ENCODE measurements around the gene MPC1L.
"Not testable (repeated sequence)": the region's sequence is repeated elsewhere in the genome, so short reads cannot be mapped to it uniquely, and the experiment has no call there.

The MPC1L gene

DNA sequence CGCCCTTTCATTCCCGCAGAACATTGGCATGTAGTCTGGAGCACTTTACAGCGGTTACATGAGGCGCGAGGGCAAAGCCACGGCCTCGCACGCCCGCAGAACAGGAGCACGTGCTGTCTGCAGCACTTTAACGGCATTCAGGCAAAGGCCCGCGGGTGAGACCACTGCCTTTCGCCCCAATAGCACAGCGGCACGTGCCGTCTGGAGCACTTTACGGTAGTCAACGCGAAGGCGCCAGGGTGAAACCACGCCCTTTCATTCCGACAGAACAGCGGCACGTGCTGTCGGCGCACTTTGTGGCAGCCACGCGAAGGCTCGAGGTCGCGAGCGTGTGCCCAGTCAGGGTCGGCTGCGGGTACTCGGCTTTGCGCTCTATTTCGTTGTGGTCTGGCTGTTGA, at the start of gene MPC1L:
Gene MPC1L, plus strand, starts transcription at position 290 of the 398 bp plus-strand sequence. CDS start 138 bp downstream, outside the sequence.
- FAIRE-seq, result no peak

DNA sequence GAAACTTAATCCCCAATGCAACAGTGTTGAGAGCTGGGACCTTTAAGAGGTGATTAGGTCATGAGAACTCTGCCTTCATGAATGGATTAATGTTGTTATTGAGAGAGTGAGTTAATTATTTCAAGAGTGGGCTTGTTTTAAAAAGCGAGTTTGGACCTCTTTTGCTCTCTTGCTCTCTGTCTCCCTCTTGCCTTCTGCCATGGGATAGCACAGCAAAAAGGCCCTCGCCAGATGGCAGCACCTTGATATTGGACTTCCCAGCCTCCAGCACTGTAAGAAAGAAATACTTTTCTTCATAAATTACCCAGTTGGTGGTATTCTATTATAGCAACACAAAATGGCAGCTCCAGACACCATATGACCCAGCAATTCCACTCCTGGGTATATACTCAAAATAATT, 49.5 kb upstream of the MPC1L start:
- no peak for FAIRE-seq

GRCh38 chrX:40575411-40575810, 47.8 kb upstream of the MPC1L start:
- not testable (repeated sequence) for FAIRE-seq

- no peak for FAIRE-seq
These were observed 46.9 kb upstream of the MPC1L start for GRCh38 chrX:40576291-40576690.

GRCh38 chrX:40578039-40578695, 45.1 kb upstream of the MPC1L start:
- no peak for FAIRE-seq

- FAIRE-seq, result no peak
These were observed 44.1 kb upstream of the MPC1L start for GRCh38 chrX:40579141-40579540.

- FAIRE-seq, result no peak
These were observed 43.2 kb upstream of the MPC1L start for GRCh38 chrX:40579900-40580536.

DNA sequence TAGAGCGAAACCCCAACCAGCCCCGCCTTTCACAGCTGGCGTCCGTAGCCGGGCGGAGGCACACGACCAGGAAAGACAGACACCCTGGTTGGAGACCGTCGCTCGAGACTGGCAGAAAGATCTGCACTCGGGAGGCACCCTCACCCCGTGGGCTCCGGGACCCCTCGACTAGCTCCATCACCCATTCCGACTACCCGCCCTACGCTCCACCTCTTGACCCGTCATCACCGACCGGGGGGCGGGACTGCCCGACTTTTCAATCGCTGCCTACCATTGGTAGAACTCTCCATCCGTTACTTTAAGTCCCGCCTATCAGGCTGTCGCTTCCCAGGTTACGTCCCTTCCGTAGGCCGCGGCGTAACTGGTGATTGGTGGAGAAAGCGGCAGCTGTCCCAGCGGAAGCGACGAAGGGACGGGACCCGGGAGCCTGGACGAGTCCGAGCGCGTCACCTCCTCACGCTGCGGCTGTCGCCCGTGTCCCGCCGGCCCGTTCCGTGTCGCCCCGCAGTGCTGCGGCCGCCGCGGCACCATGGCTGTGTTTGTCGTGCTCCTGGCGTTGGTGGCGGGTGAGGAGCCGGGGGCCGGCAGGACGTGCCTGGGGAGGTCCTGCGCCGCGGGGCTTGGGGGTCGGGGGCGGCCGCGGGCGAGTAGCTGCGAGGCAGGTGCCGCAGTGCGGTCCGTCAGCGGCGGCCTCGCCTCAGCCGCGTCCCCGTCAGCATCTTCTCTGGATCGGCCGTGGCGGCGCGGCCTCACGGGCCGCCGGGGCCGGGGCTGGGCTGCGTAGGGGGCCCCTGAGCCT, 42.5 kb upstream of the MPC1L start, which contains the start of gene ATP6AP2:
Gene ATP6AP2, plus strand, starts transcription at position 434 of the 799 bp plus-strand sequence. Its CDS starts 96 bp downstream, at position 530.
- FAIRE-seq, result peak; percentile 74

DNA sequence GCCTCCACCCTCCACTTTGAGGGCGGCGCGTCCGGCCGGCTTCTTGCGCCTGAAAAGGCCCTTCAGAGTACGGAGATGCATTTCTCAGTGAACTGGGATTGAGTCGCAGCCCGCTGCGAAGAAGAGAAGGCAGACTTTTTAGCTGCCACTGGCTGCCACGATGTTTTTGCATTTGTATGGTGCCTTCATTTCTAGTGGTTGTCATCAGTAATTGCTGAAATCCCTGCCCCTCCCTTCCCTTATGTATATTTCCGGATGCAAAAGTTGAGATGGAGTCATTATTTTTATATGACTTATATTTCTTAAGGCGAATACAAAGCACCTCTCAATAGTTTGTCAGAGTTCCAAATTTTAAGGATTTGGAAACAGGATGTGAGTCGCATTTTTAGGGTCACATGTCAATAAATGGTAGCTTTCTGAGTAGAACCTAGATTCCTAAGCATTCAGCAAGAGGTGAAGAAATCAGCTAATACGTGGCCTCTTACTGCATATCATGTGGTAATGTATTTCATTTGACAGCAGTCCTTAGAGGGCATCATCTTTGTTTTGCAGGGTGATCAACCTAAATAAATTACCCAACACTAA, 41.8 kb upstream of the MPC1L start:
- FAIRE-seq, result no peak

DNA sequence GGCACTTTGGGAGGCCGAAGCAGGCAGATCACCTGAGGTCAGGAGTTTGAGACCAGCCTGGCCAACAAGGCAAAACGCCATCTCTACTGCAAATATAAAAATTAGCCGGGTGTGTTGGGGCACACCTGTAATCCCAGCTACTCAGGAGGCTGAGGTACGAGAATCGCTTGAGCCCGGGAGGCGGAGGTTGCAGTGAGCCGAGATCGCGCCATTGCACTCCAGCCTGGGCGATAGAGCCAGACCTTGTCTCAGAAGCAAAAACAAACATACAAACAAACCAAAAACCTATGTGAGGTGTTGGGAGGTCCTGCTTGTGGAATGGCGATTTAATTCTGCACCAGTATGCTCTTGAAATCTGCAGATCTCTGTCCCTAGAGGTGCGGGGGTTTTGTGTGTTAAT, 41.0 kb upstream of the MPC1L start:
- not testable (repeated sequence) for FAIRE-seq

GRCh38 chrX:40582811-40583210, 40.4 kb upstream of the MPC1L start:
- FAIRE-seq, result no peak

GRCh38 chrX:40587623-40588022, 35.6 kb upstream of the MPC1L start:
- not testable (repeated sequence) for FAIRE-seq

DNA sequence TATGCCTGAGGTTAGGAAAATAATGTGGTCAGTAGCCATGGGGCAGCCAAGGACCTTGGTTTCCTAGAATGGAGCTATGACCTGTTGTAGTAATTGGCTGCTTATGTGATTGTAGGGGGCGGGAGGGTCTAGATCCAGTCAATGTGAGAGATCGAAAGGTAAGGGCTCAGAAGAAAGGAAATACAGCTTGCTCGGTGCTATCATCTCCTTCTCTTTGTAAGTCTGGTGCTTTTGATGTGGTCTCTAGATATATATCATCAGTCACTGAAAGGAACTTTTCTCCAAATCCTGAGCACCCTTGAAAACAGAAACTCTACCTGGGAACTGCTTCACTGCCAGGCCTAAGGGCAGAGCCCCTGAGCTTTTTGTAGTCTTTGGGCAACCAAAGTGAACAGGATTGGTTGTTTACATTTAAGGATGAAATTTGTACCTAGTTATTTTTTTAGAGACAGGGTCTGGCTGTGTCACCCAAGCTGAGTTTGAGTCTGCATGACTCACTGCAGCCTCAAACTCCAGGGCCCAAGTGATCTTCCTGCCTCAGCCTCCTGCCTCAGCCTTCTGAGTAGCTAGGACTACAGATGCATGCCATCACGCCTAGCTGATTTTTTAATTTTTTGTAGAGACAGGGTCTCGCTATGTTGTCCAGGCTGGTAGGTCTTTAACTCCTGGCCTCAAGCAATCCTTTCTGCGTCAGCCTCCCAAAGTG, 33.5 kb upstream of the MPC1L start:
- not testable (repeated sequence) for FAIRE-seq

GRCh38 chrX:40603446-40603845, 19.8 kb upstream of the MPC1L start:
- no peak for FAIRE-seq

- FAIRE-seq, result no peak
These were observed 15.8 kb upstream of the MPC1L start for GRCh38 chrX:40607381-40607780.

DNA sequence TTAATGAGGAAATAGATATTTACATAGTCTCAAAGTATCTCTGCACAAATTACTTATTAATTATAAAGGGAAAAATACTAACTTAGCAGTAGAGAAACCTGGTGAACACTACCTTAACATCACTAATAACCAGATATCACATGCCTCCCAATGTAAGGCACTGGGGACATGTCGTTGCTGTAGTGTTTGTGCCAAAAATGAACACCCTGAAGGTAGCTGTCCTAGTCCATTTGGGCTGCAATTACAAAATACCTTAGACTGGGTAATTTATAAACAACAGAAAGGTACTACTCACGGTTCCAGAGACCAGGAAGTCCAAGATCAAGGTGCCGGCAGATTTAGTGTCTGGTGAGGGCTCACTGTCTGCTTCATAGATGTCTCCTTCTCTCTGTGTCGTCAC, 10.7 kb upstream of the MPC1L start:
- FAIRE-seq, result no peak

GRCh38 chrX:40615976-40616375, 7.3 kb upstream of the MPC1L start:
- no peak for FAIRE-seq

DNA sequence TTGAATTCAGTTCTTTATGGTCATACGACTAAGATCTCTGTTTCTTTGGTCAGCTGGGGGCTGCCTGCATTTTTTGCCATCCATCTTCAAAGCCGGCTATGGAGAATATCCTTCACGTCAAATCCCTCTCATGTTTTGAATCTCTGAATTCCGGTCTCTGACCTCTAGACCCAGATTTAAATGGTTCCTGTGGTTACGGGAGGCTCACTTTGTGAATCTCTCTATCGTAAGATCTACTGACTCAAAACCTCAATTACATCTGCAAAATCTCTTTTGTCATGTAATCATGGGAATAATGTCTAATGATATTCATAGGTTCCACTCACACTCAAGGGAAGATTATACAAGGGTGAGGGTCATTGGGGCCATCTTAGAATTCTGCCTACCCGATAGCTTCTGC, 5.7 kb upstream of the MPC1L start:
- no peak for FAIRE-seq

DNA sequence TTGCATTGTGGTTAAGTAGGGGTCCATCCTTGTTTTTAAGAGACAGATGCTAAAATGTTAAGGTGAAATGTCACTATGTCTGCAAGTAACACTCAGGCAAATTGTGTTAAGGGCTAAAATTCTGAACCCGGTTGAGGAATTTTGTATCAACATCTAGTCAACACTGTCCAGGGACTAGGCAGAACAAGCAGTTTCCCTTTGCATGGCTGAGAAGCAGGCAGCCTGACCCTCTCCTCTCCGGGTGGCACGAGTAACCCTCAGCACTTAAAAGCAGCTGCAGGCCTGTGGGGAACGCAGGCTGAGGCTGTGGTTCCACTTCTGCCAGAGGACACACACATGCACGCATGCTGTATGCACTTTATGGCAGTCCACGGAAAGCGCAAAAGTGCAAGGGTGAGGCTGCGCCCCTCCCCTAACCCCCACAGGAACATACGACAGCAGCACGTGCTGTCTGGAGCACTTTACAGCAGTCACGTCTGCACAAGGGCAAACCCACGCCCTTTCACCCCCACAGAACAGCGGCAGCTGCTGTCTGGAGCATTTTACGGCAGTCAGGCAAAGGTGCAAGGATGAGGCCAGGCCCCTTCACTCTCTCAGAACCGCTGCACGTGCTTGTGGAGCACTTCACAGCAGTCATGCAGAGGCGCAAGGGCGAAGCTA, 619 bp upstream of the MPC1L start:
- FAIRE-seq, result no peak

DNA sequence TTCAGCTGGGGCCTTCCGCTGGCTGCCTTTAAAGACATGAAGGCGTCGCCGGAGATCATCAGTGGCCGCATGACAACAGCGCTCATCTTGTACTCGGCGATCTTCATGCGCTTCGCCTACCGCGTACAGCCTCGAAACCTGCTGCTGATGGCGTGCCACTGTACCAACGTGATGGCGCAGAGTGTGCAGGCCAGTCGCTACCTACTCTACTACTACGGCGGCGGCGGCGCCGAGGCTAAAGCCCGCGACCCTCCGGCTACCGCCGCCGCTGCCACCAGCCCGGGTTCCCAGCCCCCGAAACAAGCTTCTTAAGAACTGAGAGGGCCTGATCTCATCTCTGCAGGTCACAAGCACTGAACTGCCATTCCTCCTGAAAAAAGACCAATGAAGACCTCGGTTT, 437 bp downstream of the MPC1L start:
- FAIRE-seq, result no peak

GRCh38 chrX:40625294-40625693, 2.1 kb downstream of the MPC1L start:
- no peak for FAIRE-seq

GRCh38 chrX:40628506-40628905, 5.3 kb downstream of the MPC1L start:
- FAIRE-seq, result no peak
